ENCODE results near the gene TMEM131L.
A peak's percentile ranks its signal among the peaks of the same experiment; 100 is the strongest.

The TMEM131L gene

GRCh38 chr4:153676984-153677383 is 210.8 kb downstream of the TMEM131L start:
- TF ChIP-seq, protein P1, sequence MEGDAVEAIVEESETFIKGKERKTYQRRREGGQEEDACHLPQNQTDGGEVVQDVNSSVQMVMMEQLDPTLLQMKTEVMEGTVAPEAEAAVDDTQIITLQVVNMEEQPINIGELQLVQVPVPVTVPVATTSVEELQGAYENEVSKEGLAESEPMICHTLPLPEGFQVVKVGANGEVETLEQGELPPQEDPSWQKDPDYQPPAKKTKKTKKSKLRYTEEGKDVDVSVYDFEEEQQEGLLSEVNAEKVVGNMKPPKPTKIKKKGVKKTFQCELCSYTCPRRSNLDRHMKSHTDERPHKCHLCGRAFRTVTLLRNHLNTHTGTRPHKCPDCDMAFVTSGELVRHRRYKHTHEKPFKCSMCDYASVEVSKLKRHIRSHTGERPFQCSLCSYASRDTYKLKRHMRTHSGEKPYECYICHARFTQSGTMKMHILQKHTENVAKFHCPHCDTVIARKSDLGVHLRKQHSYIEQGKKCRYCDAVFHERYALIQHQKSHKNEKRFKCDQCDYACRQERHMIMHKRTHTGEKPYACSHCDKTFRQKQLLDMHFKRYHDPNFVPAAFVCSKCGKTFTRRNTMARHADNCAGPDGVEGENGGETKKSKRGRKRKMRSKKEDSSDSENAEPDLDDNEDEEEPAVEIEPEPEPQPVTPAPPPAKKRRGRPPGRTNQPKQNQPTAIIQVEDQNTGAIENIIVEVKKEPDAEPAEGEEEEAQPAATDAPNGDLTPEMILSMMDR (IDR thresholded peaks at IDR 0.05; ENCODE audit: low read depth, low read length, missing control alignments) = no peak
- peak; percentile 25 for DNase-seq (ENCODE audit: extremely low read depth, low read depth)

DNA sequence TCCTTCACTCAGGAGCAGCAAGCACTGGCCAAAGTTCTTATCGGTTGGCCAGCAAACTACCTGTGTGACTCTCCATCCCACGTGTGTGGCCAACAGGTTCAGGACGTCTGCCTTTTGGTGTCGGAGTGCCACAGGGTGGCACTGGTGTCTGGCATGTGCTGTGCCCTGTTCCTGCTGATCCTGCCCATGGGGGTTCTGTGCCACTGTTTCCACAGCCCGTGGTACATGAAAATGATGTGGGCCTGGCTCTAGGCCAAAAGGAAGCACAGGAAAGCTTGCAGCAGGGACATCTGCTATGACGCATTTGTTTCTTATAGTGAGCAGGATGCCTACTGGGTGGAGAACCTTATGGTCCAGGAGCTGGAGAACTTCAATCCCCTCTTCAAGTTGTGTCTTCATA is 213.3 kb downstream of the TMEM131L start:
- no peak for DNase-seq (ENCODE audit: extremely low read depth, low read depth)
- no peak overlapping the region for H3K4me3 ChIP-seq (replicated peaks; ENCODE audit: low read depth, low read length)
- TF ChIP-seq, protein P1 (IDR thresholded peaks at IDR 0.05; ENCODE audit: low read depth, low read length, missing control alignments) = no peak

More at GRCh38 chr4:153676984-153677383, 210.8 kb downstream of the TMEM131L start:
- H3K4me3 ChIP-seq (replicated peaks; ENCODE audit: low read depth, low read length) = no peak overlapping the region

DNA sequence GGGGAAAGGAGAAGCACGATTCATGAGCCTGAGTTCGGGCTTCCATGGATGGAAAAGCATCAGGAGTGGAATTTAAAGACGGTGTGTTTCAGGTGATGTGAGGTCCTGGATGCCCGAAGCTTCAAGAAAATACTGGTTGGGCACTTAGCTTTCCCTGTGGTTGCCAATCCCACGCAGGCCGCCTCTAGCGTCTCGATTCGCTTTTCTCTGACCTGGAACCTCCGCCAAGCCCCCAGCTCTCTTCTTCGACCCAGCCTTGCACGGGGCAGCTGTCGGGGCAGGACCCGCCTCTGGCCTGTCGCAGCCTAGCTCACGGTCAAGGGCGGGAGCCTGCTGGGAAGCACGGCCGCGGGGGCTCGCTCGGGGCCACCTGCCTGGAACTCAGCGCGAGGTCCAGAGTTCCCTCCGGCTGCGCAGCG is 217.6 kb downstream of the TMEM131L start:
- H3K4me3 ChIP-seq (replicated peaks; ENCODE audit: low read depth, low read length) = peak overlapping the region; percentile 50
- TF ChIP-seq, protein P1 (IDR thresholded peaks at IDR 0.05; ENCODE audit: low read depth, low read length, missing control alignments) = no peak

GRCh38 chr4:153684182-153684970 is 218.2 kb downstream of the TMEM131L start, which contains the start of gene TLR2:
TSS of gene TLR2 (plus strand) at chr4:153684280. CDS start at chr4:153702908, 18,628 bp downstream.
- no peak for DNase-seq (ENCODE audit: extremely low read depth, low read depth)
- H3K4me3 ChIP-seq (replicated peaks; ENCODE audit: low read depth, low read length) = peak within 1 kb of the TSS; percentile 50

More for the DNA sequence above, 217.6 kb downstream of the TMEM131L start:
- no peak for DNase-seq (ENCODE audit: extremely low read depth, low read depth)

GRCh38 chr4:153684971-153685371 is 218.8 kb downstream of the TMEM131L start:
- H3K4me3 ChIP-seq (replicated peaks; ENCODE audit: low read depth, low read length) = peak overlapping the region; percentile 50
- no peak for DNase-seq (ENCODE audit: extremely low read depth, low read depth)
- TF ChIP-seq, protein P1 (IDR thresholded peaks at IDR 0.05; ENCODE audit: low read depth, low read length, missing control alignments) = no peak

More at GRCh38 chr4:153684182-153684970, 218.2 kb downstream of the TMEM131L start, which contains the start of gene TLR2:
- TF ChIP-seq, protein P1 (IDR thresholded peaks at IDR 0.05; ENCODE audit: low read depth, low read length, missing control alignments) = no peak
